Endodermal cell (in vitro differentiated cells): ENCODE data around the gene NINL. TPM values are rescaled to one million over a fixed set of nuclear protein-coding genes. Genes with fewer than 3 reads are reported as not detected.

Experiments used
- DNase-seq: peaks from one replicate; pipeline ENCODE4 v3.0.0-alpha.2; 2017
- H3K27ac ChIP-seq: 2 replicates; pipeline ENCODE4 v1.5.1; 2013; ENCODE audit warnings: mild to moderate bottlenecking, low read depth, low read length, moderate library complexity
- H3K27me3 ChIP-seq: 2 replicates; pipeline ENCODE4 v1.6.1; 2013; ENCODE audit warnings: mild to moderate bottlenecking, low read length, moderate library complexity; ENCODE audit not compliant: insufficient read depth, control insufficient read depth, poor library complexity, severe bottlenecking
- H3K36me3 ChIP-seq: 2 replicates; pipeline ENCODE4 v1.7.0; 2013; ENCODE audit warnings: mild to moderate bottlenecking, low read length, moderate library complexity; ENCODE audit not compliant: control insufficient read depth, insufficient read depth
- H3K4me1 ChIP-seq: one replicate; pipeline ENCODE4 v1.7.0; 2013; ENCODE audit warnings: low read length; ENCODE audit not compliant: control insufficient read depth, insufficient read depth
- H3K4me3 ChIP-seq: 2 replicates; pipeline ENCODE4 v1.5.1; 2013; ENCODE audit warnings: mild to moderate bottlenecking, low read length, moderate library complexity
- H3K9ac ChIP-seq: 2 replicates; pipeline ENCODE4 v1.6.1; 2013; ENCODE audit warnings: mild to moderate bottlenecking, low read length, moderate library complexity; ENCODE audit not compliant: poor library complexity, severe bottlenecking; ENCODE audit errors: extremely low read depth
- H3K9me3 ChIP-seq: 2 replicates; pipeline ENCODE4 v1.6.1; 2013; ENCODE audit warnings: mild to moderate bottlenecking, low read length, moderate library complexity; ENCODE audit not compliant: control insufficient read depth
- H3K27ac Mint-ChIP-seq: 2 replicates; pipeline ENCODE4 v1.8.0; 2020; ENCODE audit warnings: mixed read lengths
- H3K27me3 Mint-ChIP-seq: 2 replicates; pipeline ENCODE4 v1.8.0; 2021; ENCODE audit warnings: mild to moderate bottlenecking, mixed read lengths; ENCODE audit not compliant: insufficient read depth
- H3K36me3 Mint-ChIP-seq: 2 replicates; pipeline ENCODE4 v1.8.0; 2020; ENCODE audit warnings: low read depth, mixed read lengths
- H3K4me1 Mint-ChIP-seq: 2 replicates; pipeline ENCODE4 v1.8.0; 2020; ENCODE audit warnings: mixed read lengths
- H3K4me3 Mint-ChIP-seq: 2 replicates; pipeline ENCODE4 v1.8.0; 2020; ENCODE audit warnings: mild to moderate bottlenecking, moderate library complexity, mixed read lengths
- H3K9me3 Mint-ChIP-seq: 2 replicates; pipeline ENCODE4 v1.8.0; 2020; ENCODE audit warnings: mild to moderate bottlenecking, mixed read lengths
- WGBS, 2 experiments: methylation state at CpG; one replicate each; pipeline versions ENCODE4 v1.1.5 to v1.1.7; 2013; ENCODE audit warnings: missing lambda C conversion rate in 2 of 2, mixed read lengths in 1 of 2; ENCODE audit not compliant: insufficient coverage in 1 of 2, insufficient read length in 1 of 2; 5-methylcytosine and 5-hydroxymethylcytosine counted together
- total RNA-seq, 2 donors: library from RNA; stranded (reverse); fragmentation: NEBNext Ultra II Directional in 1 of 2; extraction: Animal tissue kit (Norgen Biotek cat#: 25700) in 1 of 2; gene quantifications; 2 replicates in 1 of 2; 3 replicates in 1 of 2; pipeline ENCODE4 v1.2.1, GENCODE V29; 2021
- TF ChIP-seq, protein P1 (sequence below): fragments of 200-600 bp; sonication (generic); conservative IDR thresholded peaks from 2 replicates; pipeline ENCODE4 v1.5.0; 2021; ENCODE audit warnings: antibody characterized with exemption, mild to moderate bottlenecking

NINL gene
- total RNA-seq, 2 donors from 2014 or later, result 78.5 to 101 TPM

DNA sequence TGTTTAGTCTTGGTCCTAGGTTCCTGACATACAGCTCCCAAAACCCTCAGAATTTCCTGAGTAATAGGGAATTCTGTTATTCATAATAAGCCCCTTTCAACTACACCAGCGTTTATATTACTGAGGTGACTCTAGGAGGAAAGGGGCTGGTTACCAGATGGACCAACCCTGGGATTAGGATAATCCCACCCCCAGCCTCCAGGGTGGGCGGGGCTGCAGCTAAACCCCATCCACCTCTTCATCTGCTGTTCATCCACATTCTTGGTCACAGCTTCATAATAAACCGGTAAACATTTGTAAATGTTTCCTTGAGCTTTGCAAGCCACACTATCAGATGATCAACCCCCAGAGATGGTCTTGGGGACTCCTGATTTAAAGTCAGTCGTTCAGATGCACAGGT lies 38.3 kb downstream of the NINL start:
- peaks cover 63% of the 10 kb centered on the region for H3K4me1 ChIP-seq
- Mint-ChIP-seq H3K4me3 (no peak overlapping the region), H3K27me3 (no peaks in the 10 kb centered on the region), H3K36me3 (peaks cover 17% of the 10 kb centered on the region), H3K4me1 (peaks cover 73% of the 10 kb centered on the region), H3K27ac (peak overlapping the region; percentile 78), H3K9me3 (no peaks in the 10 kb centered on the region)
- no peak overlapping the region for H3K9ac ChIP-seq
- 72% methylated on average over 3 to 4 of the region's 4 CpGs for WGBS, 2 experiments
- H3K9me3 ChIP-seq, result no peaks in the 10 kb centered on the region
- no peaks in the 10 kb centered on the region for H3K27me3 ChIP-seq
- H3K4me3 ChIP-seq, result no peak overlapping the region
- DNase-seq, result peak; percentile 45
- TF ChIP-seq, protein P1, sequence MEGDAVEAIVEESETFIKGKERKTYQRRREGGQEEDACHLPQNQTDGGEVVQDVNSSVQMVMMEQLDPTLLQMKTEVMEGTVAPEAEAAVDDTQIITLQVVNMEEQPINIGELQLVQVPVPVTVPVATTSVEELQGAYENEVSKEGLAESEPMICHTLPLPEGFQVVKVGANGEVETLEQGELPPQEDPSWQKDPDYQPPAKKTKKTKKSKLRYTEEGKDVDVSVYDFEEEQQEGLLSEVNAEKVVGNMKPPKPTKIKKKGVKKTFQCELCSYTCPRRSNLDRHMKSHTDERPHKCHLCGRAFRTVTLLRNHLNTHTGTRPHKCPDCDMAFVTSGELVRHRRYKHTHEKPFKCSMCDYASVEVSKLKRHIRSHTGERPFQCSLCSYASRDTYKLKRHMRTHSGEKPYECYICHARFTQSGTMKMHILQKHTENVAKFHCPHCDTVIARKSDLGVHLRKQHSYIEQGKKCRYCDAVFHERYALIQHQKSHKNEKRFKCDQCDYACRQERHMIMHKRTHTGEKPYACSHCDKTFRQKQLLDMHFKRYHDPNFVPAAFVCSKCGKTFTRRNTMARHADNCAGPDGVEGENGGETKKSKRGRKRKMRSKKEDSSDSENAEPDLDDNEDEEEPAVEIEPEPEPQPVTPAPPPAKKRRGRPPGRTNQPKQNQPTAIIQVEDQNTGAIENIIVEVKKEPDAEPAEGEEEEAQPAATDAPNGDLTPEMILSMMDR, result no peak
- H3K36me3 ChIP-seq, result peaks cover 7% of the 10 kb centered on the region
- no peak overlapping the region for H3K27ac ChIP-seq

DNA sequence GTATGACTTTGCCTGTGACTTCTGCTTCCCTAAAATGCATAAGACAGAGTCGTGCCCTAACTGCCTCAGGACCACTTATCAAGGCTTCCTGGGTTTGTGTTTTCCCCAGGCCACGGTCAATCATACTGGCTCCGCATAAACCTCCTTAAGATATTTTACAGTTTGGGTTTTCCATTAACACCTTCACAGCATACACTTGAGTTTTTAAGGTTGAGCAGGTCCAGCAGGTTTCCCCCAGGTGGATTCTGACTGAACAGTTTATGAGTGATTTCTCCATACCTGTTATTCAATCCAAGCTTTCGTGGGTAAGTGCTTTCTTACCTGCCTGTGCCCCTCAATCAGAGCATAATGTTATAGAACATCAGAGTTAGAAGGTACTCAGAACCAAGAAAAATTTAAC lies 39.3 kb downstream of the NINL start:
- no peaks in the 10 kb centered on the region for H3K27me3 Mint-ChIP-seq
- Histone ChIP-seq H3K9me3 (no peaks in the 10 kb centered on the region), H3K27ac (no peak overlapping the region), H3K9ac (no peak overlapping the region), H3K4me3 (peak overlapping the region; percentile 54), H3K4me1 (peaks cover 57% of the 10 kb centered on the region), H3K36me3 (peaks cover 7% of the 10 kb centered on the region), H3K27me3 (no peaks in the 10 kb centered on the region)
- no peaks in the 10 kb centered on the region for H3K9me3 Mint-ChIP-seq
- peak; percentile 37 for DNase-seq
- H3K36me3 Mint-ChIP-seq, result peaks cover 17% of the 10 kb centered on the region
- peak overlapping the region; percentile 75 for H3K27ac Mint-ChIP-seq
- H3K4me3 Mint-ChIP-seq, result no peak overlapping the region
- TF ChIP-seq, protein P1, result no peak
- 62 to 69% methylated on average over 2 to 4 of the region's 4 CpGs for WGBS, 2 experiments
- H3K4me1 Mint-ChIP-seq, result peaks cover 63% of the 10 kb centered on the region

- H3K27ac ChIP-seq, result peak overlapping the region; percentile 0
- Mint-ChIP-seq H3K27me3 (no peaks in the 10 kb centered on the region), H3K36me3 (peaks cover 17% of the 10 kb centered on the region), H3K27ac (peak overlapping the region; percentile 54), H3K4me3 (peak overlapping the region; percentile 1), H3K4me1 (peaks cover 60% of the 10 kb centered on the region), H3K9me3 (no peaks in the 10 kb centered on the region)
- peaks cover 7% of the 10 kb centered on the region for H3K36me3 ChIP-seq
- H3K4me1 ChIP-seq, result peaks cover 57% of the 10 kb centered on the region
- no peak overlapping the region for H3K9ac ChIP-seq
- peak overlapping the region; percentile 54 for H3K4me3 ChIP-seq
- no peaks in the 10 kb centered on the region for H3K27me3 ChIP-seq
- H3K9me3 ChIP-seq, result no peaks in the 10 kb centered on the region
- WGBS, 2 experiments, result 86 to 100% methylated on average over 2 to 3 of the region's 3 CpGs
- TF ChIP-seq, protein P1, result no peak
- DNase-seq, result no peak
Measured at GRCh38 chr20:25545171-25545570, 40.2 kb downstream of the NINL start.
